Hematopoietic multipotent progenitor cell (in vitro differentiated cells): Measurements from ENCODE around the gene VPS33A. TPM values are rescaled to one million over a fixed set of nuclear protein-coding genes. Genes with fewer than 3 reads are reported as not detected.
A peak's percentile ranks its signal among the peaks of the same experiment; 100 is the strongest.

Experiments used
- DNase-seq, 3 donors: peaks; one replicate each; pipeline ENCODE4 v3.0.0-alpha.2; 2011 to 2015; ENCODE audit warnings: low read depth in 2 of 3, low spot score in 2 of 3
- small RNA-seq: library from RNA; depleted of rRNA; stranded (forward); fragments of <200 nt; gene quantifications from one replicate; pipeline ENCODE3, GENCODE V24; 2012
- total RNA-seq: library from RNA; depleted of rRNA; stranded (reverse); fragments of >200 nt; gene quantifications from one replicate; pipeline ENCODE4 v1.2.3, GENCODE V29; 2012

Gene VPS33A
- total RNA-seq, 1 donor, result 15.1 TPM

DNA sequence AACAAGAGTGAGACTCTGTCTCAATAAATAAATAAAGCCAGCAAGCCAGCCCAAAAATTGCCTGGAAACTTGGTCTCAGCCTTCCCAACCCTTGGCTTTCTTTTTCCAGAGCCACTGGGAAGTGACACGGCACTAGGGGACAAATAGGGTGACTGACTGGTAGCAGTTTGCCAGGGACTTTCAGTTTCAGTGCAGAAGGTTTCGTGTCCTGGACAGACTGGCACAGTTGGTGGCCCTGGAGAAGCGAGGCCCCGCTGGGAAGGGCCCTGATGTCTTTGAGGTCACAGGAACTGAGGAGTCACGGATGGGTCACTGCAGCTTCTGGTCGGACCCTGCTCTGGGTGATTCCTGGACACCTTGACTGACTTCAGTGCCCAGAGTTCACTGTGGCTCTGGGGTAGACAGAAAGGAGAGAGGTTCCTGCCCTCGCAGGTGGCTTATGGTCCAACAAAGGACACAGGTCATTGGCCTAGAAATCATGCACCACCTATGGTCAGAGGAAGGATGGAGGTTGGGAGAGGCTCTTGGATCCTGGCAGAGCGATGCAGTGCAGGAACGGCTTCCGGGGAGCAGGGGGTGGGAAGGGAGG is 80.7 kb downstream of the VPS33A start:
- DNase-seq, result no peak

DNA sequence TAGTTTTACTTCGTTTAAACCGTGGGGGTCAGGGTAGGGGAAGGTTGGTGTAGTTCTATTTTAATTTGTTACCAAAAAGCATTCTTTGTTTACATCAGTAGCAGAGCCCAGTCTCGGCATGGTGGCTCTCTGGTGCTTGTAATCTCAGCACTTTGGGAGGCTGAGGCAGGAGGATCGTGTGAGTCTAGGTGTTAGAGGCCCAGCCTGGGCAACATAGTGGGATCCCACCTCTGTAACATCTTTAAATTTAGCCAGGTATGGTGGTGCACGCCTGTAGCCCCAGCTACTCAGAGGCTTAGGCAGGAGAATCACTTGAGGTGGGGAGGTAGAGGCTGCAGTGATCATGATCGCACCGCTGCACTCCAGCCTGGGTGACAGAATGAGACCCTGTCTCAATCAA is 81.2 kb downstream of the VPS33A start:
- no peak for DNase-seq

GRCh38 chr12:122184517-122184916 is 81.8 kb downstream of the VPS33A start:
- DNase-seq, result peak in 1 of 3 donors; percentile 28

DNA sequence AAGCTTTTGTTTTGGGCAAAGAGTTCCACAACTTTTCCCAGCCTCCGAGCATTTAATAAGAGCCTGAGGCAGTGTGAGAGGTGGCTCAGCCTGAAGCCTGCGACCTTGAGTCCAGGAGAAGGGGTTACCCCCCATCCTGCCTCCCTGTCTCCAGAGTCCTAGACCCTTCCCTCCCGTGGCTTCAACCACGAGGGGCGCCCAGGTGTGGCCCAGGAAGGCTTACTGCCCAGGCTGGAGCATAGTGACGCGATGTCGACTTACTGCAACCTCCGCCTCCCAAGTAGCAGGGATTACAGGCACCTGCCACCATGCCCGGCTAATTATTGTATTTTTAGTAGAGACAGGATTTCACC is 82.7 kb downstream of the VPS33A start:
- no peak for DNase-seq

DNA sequence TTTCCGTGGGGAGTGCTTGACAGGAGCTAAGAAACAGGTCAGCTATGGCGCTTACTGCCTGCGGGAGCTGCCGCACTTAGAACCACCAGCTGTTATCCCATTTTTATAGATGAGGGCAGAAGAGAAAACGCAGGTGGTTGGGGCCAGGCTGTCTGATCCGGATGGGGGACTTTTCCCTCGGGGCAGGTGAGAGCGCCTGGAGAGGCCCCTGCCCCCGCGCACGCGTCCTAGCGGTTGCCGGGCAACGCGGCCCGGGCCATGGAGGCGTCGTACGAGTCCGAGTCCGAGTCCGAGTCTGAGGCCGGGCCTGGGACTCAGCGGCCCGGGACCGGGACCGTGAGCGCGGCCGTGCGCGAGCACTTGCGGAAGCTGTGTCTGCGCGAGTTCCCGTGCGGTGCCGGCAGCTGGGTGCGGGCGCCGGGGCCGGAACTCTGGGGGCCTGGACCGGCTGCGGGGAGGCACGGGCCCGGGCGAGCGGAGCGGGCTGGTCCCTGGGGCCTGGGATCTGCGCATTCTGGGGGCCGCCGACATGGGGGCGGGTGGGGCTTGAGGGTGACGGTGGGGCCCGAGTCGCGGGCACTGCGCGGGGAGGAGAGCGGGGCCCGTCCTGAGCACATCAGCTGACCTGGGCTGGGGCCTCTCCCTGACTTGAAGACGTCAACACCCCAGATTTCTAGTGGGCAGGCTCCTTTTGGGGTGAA is 83.3 kb downstream of the VPS33A start, which contains the start of gene LRRC43:
Gene LRRC43, plus strand, starts transcription at position 237 of the 701 bp plus-strand sequence. Its CDS starts 22 bp downstream, at position 259.
- DNase-seq, result peak in 2 of 3 donors; percentile 45 to 52

Small RNA genes lying within 50 kb of the gene (small RNA-seq; reads per million reads assigned to genes)
- 1.9 reads per million, percentile 65 among the genes with 10 or more reads in this experiment for gene DIABLO

Other genes with a start within 250 kb of the VPS33A start
- gene BCL7A, start 244.6 kb downstream of the VPS33A start, total RNA-seq, result 38.8 TPM
- 50.9 TPM for gene MLXIP, start 187.7 kb downstream of the VPS33A start, total RNA-seq
- gene IL31, start 92.3 kb downstream of the VPS33A start, total RNA-seq, result not detected
- gene LRRC43, start 83.4 kb downstream of the VPS33A start, total RNA-seq, result 1.1 TPM
- gene B3GNT4, start 62.8 kb downstream of the VPS33A start, total RNA-seq, result 0.27 TPM
- 86.7 TPM for gene DIABLO, start 40.4 kb downstream of the VPS33A start, total RNA-seq
- 25.9 TPM for gene CLIP1, start 156.2 kb upstream of the VPS33A start, total RNA-seq
- gene ZCCHC8, start 234.4 kb upstream of the VPS33A start, total RNA-seq, result 16.4 TPM